ENCODE data around the gene HYOU1.
A peak's percentile ranks its signal among the peaks of the same experiment; 100 is the strongest.
"Not testable (repeated sequence)": the region's sequence is repeated elsewhere in the genome, so short reads cannot be mapped to it uniquely, and the experiment has no call there.

HYOU1 gene

DNA sequence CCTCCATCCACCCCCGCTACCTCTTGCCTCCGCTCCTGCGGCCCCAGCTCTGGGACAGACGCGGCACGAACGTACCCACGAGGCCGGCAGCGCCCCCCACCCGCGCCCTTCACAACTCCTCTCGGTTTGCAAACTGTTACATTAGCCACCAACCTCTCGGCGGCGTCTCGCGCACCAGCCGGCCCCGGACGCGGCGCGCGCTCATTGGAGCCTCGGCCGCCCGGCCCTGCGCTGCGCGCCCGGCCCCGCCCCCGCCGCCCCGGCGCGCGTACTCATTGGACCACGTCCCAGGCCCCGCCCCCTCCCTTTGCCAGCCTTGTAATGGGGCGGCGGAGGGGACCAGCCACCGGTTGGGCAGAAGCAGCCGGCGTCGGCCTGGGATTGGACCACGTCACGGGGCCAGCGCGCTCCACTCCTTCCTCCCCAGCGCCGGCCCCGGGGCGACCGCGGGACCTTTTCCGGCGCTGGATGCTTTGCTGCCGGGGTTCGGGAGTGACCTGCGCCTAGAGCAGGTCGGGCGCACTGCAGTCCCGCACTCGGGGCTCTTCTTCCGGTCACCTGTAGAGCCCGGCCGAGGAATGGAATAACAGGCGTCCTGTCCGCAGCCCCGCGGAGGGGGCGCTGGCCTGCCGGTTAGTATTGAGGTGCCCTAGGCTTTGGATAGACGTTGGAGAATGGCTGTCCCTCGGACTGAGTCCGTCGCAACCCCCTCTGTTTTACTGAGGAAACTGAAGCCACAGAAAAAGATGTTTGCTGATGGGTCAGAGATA is at the start of gene HYOU1:
Gene HYOU1, minus strand, starts transcription at position 206 of the 770 bp plus-strand sequence. CDS start 1,045 bp downstream, outside the sequence.
- DNase-seq (ENCODE audit: low read depth in 2 of 2): peak; percentile 99

DNA sequence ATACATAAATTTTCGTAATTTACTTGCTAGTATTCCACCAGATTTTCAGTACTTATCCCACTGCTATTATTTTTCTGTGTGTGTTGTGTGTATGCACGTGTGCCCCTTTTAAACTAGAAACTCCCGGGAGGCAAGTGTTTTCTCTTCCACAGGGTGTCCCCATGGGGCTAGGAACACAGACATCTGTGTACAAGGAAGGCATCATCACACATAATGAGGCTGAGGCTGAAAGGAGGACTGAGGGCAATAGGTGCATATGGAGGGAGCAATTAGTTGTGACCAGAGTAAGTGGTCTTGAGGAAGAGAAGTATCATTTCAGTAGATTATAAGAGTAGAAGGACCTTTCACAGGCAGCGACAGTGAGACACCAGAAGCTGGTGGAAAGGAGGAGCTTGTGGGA is 46.8 kb upstream of the HYOU1 start:
- DNase-seq (ENCODE audit: low read depth in 2 of 2): no peak

- not testable (repeated sequence) for DNase-seq (ENCODE audit: low read depth in 2 of 2)
Observed at GRCh38 chr11:119103161-119103664, 46.2 kb upstream of the HYOU1 start.

GRCh38 chr11:119101759-119102423 is 44.9 kb upstream of the HYOU1 start, which contains the start of gene DPAGT1:
TSS of gene DPAGT1 (minus strand) at chr11:119101853. CDS start at chr11:119101655, 198 bp downstream.
- DNase-seq (ENCODE audit: low read depth in 2 of 2): peak; percentile 74 to 81

- no peak for DNase-seq (ENCODE audit: low read depth in 2 of 2)
Observed at GRCh38 chr11:119100994-119101758, 44.2 kb upstream of the HYOU1 start.

GRCh38 chr11:119100246-119100970 is 43.4 kb upstream of the HYOU1 start:
- no peak for DNase-seq (ENCODE audit: low read depth in 2 of 2)

DNA sequence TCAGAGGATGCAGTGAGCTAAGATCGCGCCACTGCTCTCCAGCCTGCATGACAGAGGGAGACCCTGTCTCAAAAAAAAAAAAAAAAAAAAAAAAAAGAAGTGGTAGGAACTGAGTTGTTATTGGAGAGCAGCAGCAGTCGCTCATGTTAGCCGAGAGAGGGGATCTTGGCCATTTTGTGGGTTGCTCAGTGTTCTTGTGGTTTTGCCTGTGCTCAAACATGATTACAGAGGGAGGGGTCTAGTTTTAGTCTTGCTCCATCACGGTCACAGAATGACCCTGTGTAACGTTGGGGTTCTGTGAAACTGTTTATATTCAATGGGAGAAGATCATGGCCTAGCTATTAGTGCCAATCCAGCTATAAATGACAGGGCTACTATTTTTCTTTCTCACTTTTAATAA is 42.7 kb upstream of the HYOU1 start:
- no peak for DNase-seq (ENCODE audit: low read depth in 2 of 2)

GRCh38 chr11:119095066-119095880 is 38.3 kb upstream of the HYOU1 start:
- DNase-seq (ENCODE audit: low read depth in 2 of 2): peak; percentile 97 to 98

DNA sequence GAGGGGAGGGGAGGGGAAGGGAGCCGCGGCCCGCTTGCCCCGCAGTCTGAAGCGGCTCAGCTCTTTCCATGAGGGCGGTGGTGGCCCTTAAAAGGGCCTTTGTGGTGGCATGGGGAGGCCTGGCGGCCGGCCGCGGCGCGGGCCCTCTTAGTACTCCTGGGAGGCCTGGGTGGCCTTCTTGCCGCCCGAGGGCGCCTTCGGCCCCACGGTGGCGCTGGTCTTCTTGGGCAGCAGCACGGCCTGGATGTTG is 37.7 kb upstream of the HYOU1 start:
- no peak for DNase-seq (ENCODE audit: low read depth in 2 of 2)

DNA sequence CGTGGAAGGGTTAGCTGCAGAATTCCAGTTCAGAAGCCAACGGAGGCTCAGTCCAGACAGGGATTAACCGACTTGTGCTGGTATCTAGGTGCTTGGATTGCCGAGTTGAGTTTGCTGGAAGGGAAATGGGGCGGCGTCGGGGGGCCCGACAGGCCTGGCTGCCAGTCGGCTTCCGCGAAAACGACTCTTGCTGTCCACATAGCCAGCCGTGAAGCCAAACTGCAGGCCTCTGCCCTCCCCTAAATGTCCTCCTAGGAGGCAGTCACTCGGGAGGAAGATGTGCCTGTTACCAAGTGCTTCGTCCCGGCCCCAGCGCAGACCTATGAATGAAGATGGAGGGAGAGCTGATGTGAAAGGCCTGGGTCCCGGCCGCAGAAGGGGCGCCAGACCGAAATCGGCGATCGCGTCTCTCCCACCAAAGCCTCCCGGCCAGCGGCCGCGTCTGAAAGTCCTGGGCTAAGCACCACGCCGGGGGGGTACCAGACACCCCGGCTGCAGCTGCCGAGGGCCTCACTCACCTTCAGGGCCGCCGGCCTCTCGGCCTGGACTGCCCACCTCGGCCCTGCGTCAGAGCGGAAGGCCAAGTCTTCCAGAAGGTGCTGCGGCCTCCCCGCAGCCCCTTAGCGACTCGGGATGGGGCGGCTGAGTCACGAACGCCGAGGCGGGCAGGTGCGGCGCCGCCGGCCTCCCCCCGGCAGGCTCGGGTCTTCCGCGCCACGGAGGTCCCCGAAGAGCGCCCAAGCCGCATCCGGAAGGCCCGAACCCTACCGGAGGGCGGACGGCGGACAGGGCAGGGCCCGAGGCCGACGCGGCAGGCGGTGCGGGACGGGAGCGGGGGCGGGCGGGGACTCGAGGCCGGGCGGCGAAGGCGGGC is 37.2 kb upstream of the HYOU1 start:
- no peak for DNase-seq (ENCODE audit: low read depth in 2 of 2)

- DNase-seq (ENCODE audit: low read depth in 2 of 2): no peak
Observed at GRCh38 chr11:119092880-119093842, 36.2 kb upstream of the HYOU1 start.

DNA sequence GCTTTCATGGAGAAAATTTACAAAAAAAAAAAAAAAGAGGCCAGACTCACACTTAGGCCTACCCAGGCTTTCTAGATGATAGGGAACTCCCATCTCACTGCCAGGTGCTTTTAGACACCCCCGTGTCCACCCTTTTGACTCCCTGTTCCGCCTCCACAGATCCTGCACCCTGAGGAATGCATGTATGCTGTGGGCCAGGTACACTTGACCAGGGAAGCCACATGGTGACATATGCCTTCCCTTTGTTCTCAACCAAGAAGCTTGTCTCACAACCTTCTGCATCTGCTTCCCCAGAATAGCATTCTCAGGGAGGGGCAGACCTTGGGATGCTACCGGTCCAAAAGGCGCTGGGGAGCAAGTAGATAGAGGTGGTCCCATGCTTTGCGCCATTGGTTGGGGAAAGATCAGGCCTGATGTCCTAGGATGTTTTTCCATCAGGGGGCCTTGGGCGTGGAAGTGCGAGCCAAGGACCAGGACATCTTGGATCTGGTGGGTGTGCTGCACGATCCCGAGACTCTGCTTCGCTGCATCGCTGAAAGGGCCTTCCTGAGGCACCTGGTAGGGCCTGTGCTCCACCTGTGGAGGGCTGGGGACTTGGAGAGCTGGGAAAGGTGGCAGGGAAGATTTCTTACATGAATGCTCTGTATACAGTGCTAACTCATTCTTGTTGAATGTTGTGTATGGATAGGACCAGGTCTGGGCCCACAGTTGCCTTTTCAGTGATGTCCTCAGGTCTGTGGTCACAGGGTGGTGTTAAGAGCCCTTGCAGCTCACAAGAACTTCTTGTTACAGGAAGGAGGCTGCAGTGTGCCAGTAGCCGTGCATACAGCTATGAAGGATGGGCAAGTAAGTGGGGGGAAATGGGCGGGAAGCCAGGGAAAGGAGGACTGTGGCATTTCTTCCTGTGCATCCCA is 35.2 kb upstream of the HYOU1 start:
- DNase-seq (ENCODE audit: low read depth in 2 of 2): no peak

DNA sequence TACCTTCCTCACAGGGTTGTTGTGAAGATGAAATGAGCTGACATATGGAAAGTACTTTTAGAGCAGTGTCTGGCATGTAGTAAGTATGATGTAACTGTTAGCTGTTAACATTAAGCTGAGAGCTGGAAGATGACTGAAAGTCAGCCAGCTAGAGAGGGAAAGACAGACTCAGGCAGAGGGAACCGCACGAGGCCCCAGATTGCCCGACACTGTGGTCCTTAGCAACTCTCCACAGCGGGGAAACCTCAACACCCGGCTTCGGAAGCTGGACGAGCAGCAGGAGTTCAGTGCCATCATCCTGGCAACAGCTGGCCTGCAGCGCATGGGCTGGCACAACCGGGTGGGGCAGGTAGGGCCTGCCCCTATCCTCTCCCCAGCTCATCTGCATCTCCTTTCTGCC is 34.2 kb upstream of the HYOU1 start:
- DNase-seq (ENCODE audit: low read depth in 2 of 2): no peak

DNA sequence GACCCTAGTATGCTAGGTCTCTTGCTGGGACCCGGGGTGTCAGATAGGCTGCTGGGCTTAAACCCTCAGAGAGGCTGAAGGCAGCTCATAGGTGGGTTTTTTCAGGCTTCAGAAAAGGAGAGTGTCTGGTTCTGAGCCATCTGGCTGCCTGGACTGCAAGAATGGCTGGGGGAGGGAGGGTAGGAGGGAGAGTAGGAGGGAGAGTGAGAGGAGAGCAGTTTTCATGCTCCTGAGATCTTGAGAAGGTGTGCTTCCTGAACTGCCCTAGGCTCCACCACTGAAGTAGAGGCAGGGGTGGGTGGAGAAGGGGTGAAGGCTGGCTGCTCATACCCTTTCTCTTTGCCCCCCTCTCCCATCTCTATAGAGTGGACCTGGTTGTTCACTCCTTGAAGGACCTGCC is 32.3 kb upstream of the HYOU1 start:
- no peak for DNase-seq (ENCODE audit: low read depth in 2 of 2)

GRCh38 chr11:119088406-119088805 is 31.4 kb upstream of the HYOU1 start:
- no peak for DNase-seq (ENCODE audit: low read depth in 2 of 2)

- no peak for DNase-seq (ENCODE audit: low read depth in 2 of 2)
Observed at GRCh38 chr11:119087747-119088241, 30.8 kb upstream of the HYOU1 start.

DNA sequence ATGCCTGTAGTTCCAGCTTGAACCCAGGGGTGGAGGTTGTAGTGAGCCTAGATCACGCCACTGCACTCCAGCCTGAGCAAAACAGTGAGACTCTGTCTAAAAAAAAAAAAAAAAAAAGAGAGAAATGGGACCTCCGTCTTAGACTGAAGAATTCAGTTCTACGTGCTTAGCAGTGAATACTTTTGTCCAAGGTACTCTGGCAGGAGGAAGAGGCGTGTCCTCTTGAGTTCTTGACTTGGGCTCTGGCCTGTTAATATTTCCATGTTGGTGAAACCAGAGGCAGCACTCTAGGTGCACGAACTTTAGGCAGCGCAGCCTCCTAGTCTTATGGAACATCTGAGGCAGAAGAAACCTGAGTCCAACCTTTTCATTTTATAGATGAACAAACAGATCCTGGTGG is 30.1 kb upstream of the HYOU1 start:
- DNase-seq (ENCODE audit: low read depth in 2 of 2): no peak

DNA sequence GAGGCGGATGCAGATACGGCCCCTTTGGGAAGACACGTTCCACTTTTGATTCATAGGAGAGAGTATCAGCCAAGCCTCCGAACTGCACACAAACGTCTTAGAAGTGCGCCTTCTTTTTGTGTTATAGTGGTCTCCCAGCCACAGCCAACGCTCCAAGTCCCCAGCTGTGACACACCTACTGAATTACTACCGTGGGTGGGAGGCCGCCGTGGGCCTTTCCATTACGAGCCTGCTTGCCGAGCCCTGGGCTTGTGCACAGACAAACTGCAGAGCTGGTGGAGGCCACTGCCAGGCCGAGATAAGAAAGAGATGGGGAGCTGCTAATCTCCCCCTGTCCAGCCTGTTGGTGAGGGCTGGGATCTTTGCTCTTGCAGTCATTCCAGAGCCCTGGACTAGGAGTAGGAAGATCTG is 28.4 kb upstream of the HYOU1 start:
- no peak for DNase-seq (ENCODE audit: low read depth in 2 of 2)
